Measurements from ENCODE around the gene C6orf141. TPM values are rescaled to one million over a fixed set of nuclear protein-coding genes. Genes with fewer than 3 reads are reported as not detected.

The C6orf141 gene
- total and polyA plus RNA-seq, 2 donors (not counting 1 experiment from before 2014, with no cell fraction given): not detected

GRCh38 chr6:49557177-49557576 lies 6.7 kb downstream of the C6orf141 start:
- intact Hi-C loops (cut with micrococcal nuclease): no loop called here
- no peak overlapping the region for H3K27ac ChIP-seq (ENCODE audit: low read length in 2 of 2)
- H3K4me3 ChIP-seq (ENCODE audit: control extremely low read depth in 1 of 5, extremely low read depth in 1 of 5, insufficient read depth in 1 of 5, low read depth in 2 of 5, low read length in 4 of 5): no peak overlapping the region
- no peaks in the 10 kb centered on the region for H4K20me1 ChIP-seq (ENCODE audit: control insufficient read depth, insufficient read depth, low read length, poor library complexity, severe bottlenecking)
- H3K4me2 ChIP-seq (replicated peaks; ENCODE audit: low read depth, low read length, poor library complexity, severe bottlenecking): no peak overlapping the region
- TF ChIP-seq EZH2 (IDR thresholded peaks at IDR 0.05; ENCODE audit: borderline replicate concordance, insufficient read depth, low read depth, low read length, poor library complexity, severe bottlenecking) (no peak), CTCF (IDR thresholded peaks at IDR 0.05) (no peak)
- H3K4me1 ChIP-seq (ENCODE audit: control insufficient read depth in 2 of 2, insufficient read depth in 2 of 2, low read length in 2 of 2): no peaks in the 10 kb centered on the region
- CTCF ChIA-PET: no interaction called here
- no CpG with 5 or more reads among the region's 3 CpGs for WGBS (ENCODE audit: insufficient coverage)
- Mint-ChIP-seq H3K4me1 (peaks cover 1% of the 10 kb centered on the region), H3K27ac (no peak overlapping the region), H3K27me3 (no peaks in the 10 kb centered on the region), H3K4me3 (no peak overlapping the region), H3K9me3 (ENCODE audit: insufficient read depth) (no peaks in the 10 kb centered on the region)
- H3K27me3 ChIP-seq (replicated peaks in 1 of 4; ENCODE audit: control extremely low read depth in 1 of 4, control insufficient read depth in 3 of 4, insufficient read depth in 4 of 4, low read length in 3 of 4): peaks cover 0 to 7% (median 2%) of the 10 kb centered on the region in 4 experiments
- H3K9ac ChIP-seq (ENCODE audit: low read length): no peak overlapping the region
- DNase-seq (no peak), ATAC-seq (ENCODE audit: low read depth) (no peak)
- no peaks in the 10 kb centered on the region for H3K9me3 ChIP-seq (ENCODE audit: control extremely low read depth in 1 of 3, control insufficient read depth in 2 of 3, insufficient read depth in 1 of 3, low read length in 2 of 3)
- H2AFZ ChIP-seq (ENCODE audit: insufficient read depth, low read depth, low read length, poor library complexity, severe bottlenecking): no peak overlapping the region
- no peaks in the 10 kb centered on the region for H3K79me2 ChIP-seq (ENCODE audit: control insufficient read depth, insufficient read depth, low read length)
- POLR2A ChIA-PET: no interaction called here
- no peaks in the 10 kb centered on the region for H3K36me3 ChIP-seq (replicated peaks in 1 of 2; ENCODE audit: control extremely low read depth in 1 of 2, control insufficient read depth in 1 of 2, extremely low read depth in 1 of 2, insufficient read depth in 2 of 2, low read length in 1 of 2)

GRCh38 chr6:49558238-49558637 lies 7.8 kb downstream of the C6orf141 start:
- Histone ChIP-seq H3K9ac (ENCODE audit: low read length) (no peak overlapping the region), H3K4me3 (ENCODE audit: control extremely low read depth in 1 of 5, extremely low read depth in 1 of 5, insufficient read depth in 1 of 5, low read depth in 2 of 5, low read length in 4 of 5) (no peak overlapping the region), H3K36me3 (replicated peaks in 1 of 2; ENCODE audit: control extremely low read depth in 1 of 2, control insufficient read depth in 1 of 2, extremely low read depth in 1 of 2, insufficient read depth in 2 of 2, low read length in 1 of 2) (no peaks in the 10 kb centered on the region), H3K9me3 (ENCODE audit: control extremely low read depth in 1 of 3, control insufficient read depth in 2 of 3, insufficient read depth in 1 of 3, low read length in 2 of 3) (no peaks in the 10 kb centered on the region), H2AFZ (ENCODE audit: insufficient read depth, low read depth, low read length, poor library complexity, severe bottlenecking) (no peak overlapping the region), H3K4me1 (ENCODE audit: control insufficient read depth in 2 of 2, insufficient read depth in 2 of 2, low read length in 2 of 2) (no peaks in the 10 kb centered on the region), H3K79me2 (ENCODE audit: control insufficient read depth, insufficient read depth, low read length) (no peaks in the 10 kb centered on the region), H3K4me2 (replicated peaks; ENCODE audit: low read depth, low read length, poor library complexity, severe bottlenecking) (no peak overlapping the region), H3K27ac (ENCODE audit: low read length in 2 of 2) (no peak overlapping the region), H4K20me1 (ENCODE audit: control insufficient read depth, insufficient read depth, low read length, poor library complexity, severe bottlenecking) (no peaks in the 10 kb centered on the region), H3K27me3 (replicated peaks in 1 of 4; ENCODE audit: control extremely low read depth in 1 of 4, control insufficient read depth in 3 of 4, insufficient read depth in 4 of 4, low read length in 3 of 4) (peaks cover 0 to 2% (median 0%) of the 10 kb centered on the region in 4 experiments)
- TF ChIP-seq CTCF (IDR thresholded peaks at IDR 0.05) (no peak), EZH2 (IDR thresholded peaks at IDR 0.05; ENCODE audit: borderline replicate concordance, insufficient read depth, low read depth, low read length, poor library complexity, severe bottlenecking) (no peak)
- no peak for DNase-seq
- H3K4me3 Mint-ChIP-seq: no peak overlapping the region
- ATAC-seq (ENCODE audit: low read depth): no peak
- ChIA-PET CTCF (no interaction called here), POLR2A (no interaction called here)
- no peaks in the 10 kb centered on the region for H3K9me3 Mint-ChIP-seq (ENCODE audit: insufficient read depth)
- no peaks in the 10 kb centered on the region for H3K27me3 Mint-ChIP-seq
- no peak overlapping the region for H3K27ac Mint-ChIP-seq
- intact Hi-C loops (cut with micrococcal nuclease): no loop called here
- no peaks in the 10 kb centered on the region for H3K4me1 Mint-ChIP-seq
